ENCODE results near the gene ADORA3.

GRCh38 chr1:111497592-111497991 is 5.8 kb downstream of the ADORA3 start:
- TF ChIP-seq CTCF (IDR thresholded peaks at IDR 0.05) = no peak
- TF ChIP-seq POLR2A (IDR thresholded peaks at IDR 0.05; ENCODE audit: low read depth) = no peak
- no peak for TF ChIP-seq POLR2AphosphoS5 (IDR thresholded peaks at IDR 0.05)
